ENCODE measurements around the gene NPFF. TPM values are rescaled to one million over a fixed set of nuclear protein-coding genes. Genes with fewer than 3 reads are reported as not detected.

Gene NPFF
- total and polyA plus RNA-seq, 10 of the 15 experiments (the other 5 are each of a cell fraction or from before 2014, with no cell fraction given) = 0.21 to 0.69 (median 0.23) TPM; not detected in 7

GRCh38 chr12:53518381-53518780 lies 11.1 kb upstream of the NPFF start:
- Histone ChIP-seq H2AFZ (ENCODE audit: control insufficient read depth, low read depth, low read length) (no peak overlapping the region), H3K79me2 (ENCODE audit: control insufficient read depth, insufficient read depth, low read length) (no peaks in the 10 kb centered on the region), H3K4me1 (ENCODE audit: control insufficient read depth, insufficient read depth, low read length) (no peaks in the 10 kb centered on the region), H3K9me3 (replicated peaks; ENCODE audit: control insufficient read depth, insufficient read depth, low read length) (no peaks in the 10 kb centered on the region), H3K27me3 (replicated peaks in 1 of 2; ENCODE audit: control insufficient read depth in 2 of 2, insufficient read depth in 2 of 2, low read length in 1 of 2) (no peaks in the 10 kb centered on the region), H3K4me3 (no peak overlapping the region), H3K27ac (ENCODE audit: control insufficient read depth, insufficient read depth) (no peak overlapping the region), H4K20me1 (ENCODE audit: control insufficient read depth, insufficient read depth) (no peaks in the 10 kb centered on the region), H3K36me3 (ENCODE audit: control insufficient read depth in 2 of 2, insufficient read depth in 2 of 2, low read length in 1 of 2) (peaks cover 13 to 16% of the 10 kb centered on the region in 2 experiments; a peak in 3 of 4 replicates), H3K9ac (ENCODE audit: control insufficient read depth, insufficient read depth, low read length) (no peak overlapping the region), H3K4me2 (ENCODE audit: control insufficient read depth, insufficient read depth) (no peak overlapping the region)
- ChIA-PET CTCF (interaction anchor here (0.5 to 2.5 kb wide), 5 partner anchors 10 to 194 kb away, joined by 3 to 13 read pairs (median 3); no protein-coding TSS in a partner anchor), RAD21 (ENCODE audit: unreplicated experiment) (no interaction called here), SMC1A (ENCODE audit: uncharacterized antibody, unreplicated experiment) (interaction anchor here (0.7 to 1.1 kb wide), 2 partner anchors 18 to 77 kb away, joined by 3 read pairs; partner anchors contain the start of gene TARBP2), POLR2A (no interaction called here)
- TF ChIP-seq IRF5 (IDR thresholded peaks at IDR 0.05; ENCODE audit: borderline replicate concordance) = no peak
- TF ChIP-seq WRNIP1 (IDR thresholded peaks at IDR 0.05; ENCODE audit: borderline replicate concordance, low read depth, low read length) = no peak
- no peak for TF ChIP-seq BCLAF1 (IDR thresholded peaks at IDR 0.05)
- FAIRE-seq (no peak), DNase-seq (ENCODE audit: low read depth, low spot score) (no peak), ATAC-seq (no peak)
- 92% methylated on average over 5 of the region's 5 CpGs for WGBS (ENCODE audit: insufficient coverage, insufficient replicate concordance, low lambda C conversion rate, missing lambda C conversion rate)
- intact Hi-C loops (cut with micrococcal nuclease; ENCODE audit: unreplicated experiment) (no loop called here), in situ Hi-C loops (cut with MboI) (no loop called here)
- BruUV-seq (replicated peaks) = no TSS peak

Data from GM12878 (cell line).